Gastroesophageal sphincter (tissue), 4 donors: ENCODE results near the gene A3GALT2. TPM values are rescaled to one million over a fixed set of nuclear protein-coding genes. Genes with fewer than 3 reads are reported as not detected.
A peak's percentile ranks its signal among the peaks of the same experiment; 100 is the strongest.

Experiments
- ATAC-seq: fragments of 150-250 bp; one replicate; pipeline ENCODE4 v1.9.1; 2016; ENCODE audit warnings: mild to moderate bottlenecking, moderate library complexity
- H3K27ac ChIP-seq, 4 donors: fragments of 200-600 bp; sonication (generic) in 3 of 4; 1 replicate in 3 of 4; 2 replicates in 1 of 4; pipeline ENCODE4 v1.5.1; 2016 to 2019
- H3K27me3 ChIP-seq: fragments of 200-600 bp; sonication (generic); one replicate; pipeline ENCODE4 v1.5.1; 2019
- H3K36me3 ChIP-seq, 2 donors: fragments of 200-600 bp; sonication (generic); one replicate each; pipeline ENCODE4 v1.5.1; 2019; ENCODE audit warnings: control low read depth in 1 of 2
- H3K4me1 ChIP-seq, 3 donors: fragments of 200-600 bp; sonication (generic); 1 replicate in 2 of 3; 2 replicates in 1 of 3; pipeline ENCODE4 v1.5.1; 2016 to 2019; ENCODE audit warnings: control low read depth in 2 of 3
- H3K4me3 ChIP-seq, 2 donors: fragments of 200-600 bp; sonication (generic); one replicate each; pipeline ENCODE4 v1.5.1; 2019; ENCODE audit warnings: mild to moderate bottlenecking in 1 of 2, moderate library complexity in 1 of 2
- H3K9me3 ChIP-seq, 3 donors: fragments of 200-600 bp; sonication (generic); one replicate each; pipeline ENCODE4 v1.5.1; 2017 to 2019; ENCODE audit warnings: control low read depth in 2 of 3
- EP300 ChIP-seq: sonication (generic); formaldehyde crosslinking; IDR thresholded peaks from one replicate; pipeline ENCODE4 v1.6.1; 2017; ENCODE audit warnings: antibody characterized with exemption, mild to moderate bottlenecking
- POLR2A ChIP-seq, 2 donors: fragments of 450-650 bp; IDR thresholded peaks; one replicate each; pipeline ENCODE4 v1.6.1; 2017; ENCODE audit warnings: antibody characterized with exemption in 2 of 2, mild to moderate bottlenecking in 2 of 2, moderate library complexity in 1 of 2
- POLR2AphosphoS5 ChIP-seq: sonication (generic); formaldehyde crosslinking; IDR thresholded peaks from one replicate; pipeline ENCODE4 v1.6.1; 2017; ENCODE audit warnings: antibody characterized with exemption
- WGBS, 2 donors: methylation state at CpG; one replicate each; pipeline ENCODE4 v1.1.5; 2018; ENCODE audit warnings: low coverage in 1 of 2; 5-methylcytosine and 5-hydroxymethylcytosine counted together
- total RNA-seq, 4 donors: library from RNA; depleted of rRNA; stranded (reverse); fragments of >200 nt; gene quantifications; one replicate each; pipeline ENCODE4 v1.1.0, GENCODE V29; 2016
- TF ChIP-seq, protein P1 (sequence below), 4 experiments: fragments of 200-600 bp in 2 of 4; fragments of 450-650 bp in 2 of 4; sonication (generic) in 1 of 4; IDR thresholded peaks; one replicate each; pipeline ENCODE4 v1.5.1; 2017 to 2019; ENCODE audit warnings: antibody characterized with exemption in 4 of 4, mild to moderate bottlenecking in 2 of 4, moderate library complexity in 2 of 4

The A3GALT2 gene
- total RNA-seq: under 1 TPM in 1 of 4 donors, not detected in 3; 0.67 TPM

DNA sequence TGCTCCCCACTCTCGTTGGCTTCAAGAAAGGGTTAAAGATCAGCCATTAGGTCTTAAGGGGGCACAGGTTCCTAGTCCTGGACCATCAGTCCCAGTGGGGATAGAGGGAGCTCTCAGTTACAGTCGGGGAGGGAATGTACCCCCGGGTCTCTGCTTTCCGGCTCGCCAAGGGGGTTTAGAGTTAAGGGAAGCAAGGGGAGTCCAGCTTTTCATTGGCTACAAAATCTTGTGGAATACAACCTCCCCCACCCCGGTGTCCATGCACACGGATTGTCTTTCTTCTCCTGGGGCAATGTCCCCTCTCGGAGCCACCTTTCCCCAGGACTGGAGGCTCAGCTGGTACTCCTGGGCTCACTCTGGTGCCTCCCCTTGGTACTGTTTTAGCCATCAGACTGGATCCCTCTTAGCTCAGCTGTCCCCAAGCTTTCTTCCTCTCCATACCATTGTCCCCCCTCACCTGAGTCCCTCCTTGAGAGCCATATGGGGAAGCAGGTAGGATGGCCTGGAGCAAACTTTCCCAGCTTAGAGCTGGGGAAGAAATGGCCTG, at the start of gene A3GALT2:
Gene A3GALT2, minus strand, starts transcription at position 480 of the 547 bp plus-strand sequence. Its CDS starts 0 bp downstream, at position 480.
- no peak within 1 kb of the TSS for H3K27ac ChIP-seq
- 54 to 69% methylated on average over 6 of the region's 8 CpGs for WGBS, 2 donors
- H3K27me3 ChIP-seq: no peaks in the 10 kb centered on the region
- no peaks in the 10 kb centered on the region for H3K9me3 ChIP-seq
- peaks cover 0 to 40% of the 10 kb centered on the region in 2 donors for H3K36me3 ChIP-seq
- TF ChIP-seq POLR2A (IDR thresholded peaks at IDR 0.05): no peak
- no peak for TF ChIP-seq POLR2AphosphoS5
- no peak for TF ChIP-seq EP300
- TF ChIP-seq, protein P1, sequence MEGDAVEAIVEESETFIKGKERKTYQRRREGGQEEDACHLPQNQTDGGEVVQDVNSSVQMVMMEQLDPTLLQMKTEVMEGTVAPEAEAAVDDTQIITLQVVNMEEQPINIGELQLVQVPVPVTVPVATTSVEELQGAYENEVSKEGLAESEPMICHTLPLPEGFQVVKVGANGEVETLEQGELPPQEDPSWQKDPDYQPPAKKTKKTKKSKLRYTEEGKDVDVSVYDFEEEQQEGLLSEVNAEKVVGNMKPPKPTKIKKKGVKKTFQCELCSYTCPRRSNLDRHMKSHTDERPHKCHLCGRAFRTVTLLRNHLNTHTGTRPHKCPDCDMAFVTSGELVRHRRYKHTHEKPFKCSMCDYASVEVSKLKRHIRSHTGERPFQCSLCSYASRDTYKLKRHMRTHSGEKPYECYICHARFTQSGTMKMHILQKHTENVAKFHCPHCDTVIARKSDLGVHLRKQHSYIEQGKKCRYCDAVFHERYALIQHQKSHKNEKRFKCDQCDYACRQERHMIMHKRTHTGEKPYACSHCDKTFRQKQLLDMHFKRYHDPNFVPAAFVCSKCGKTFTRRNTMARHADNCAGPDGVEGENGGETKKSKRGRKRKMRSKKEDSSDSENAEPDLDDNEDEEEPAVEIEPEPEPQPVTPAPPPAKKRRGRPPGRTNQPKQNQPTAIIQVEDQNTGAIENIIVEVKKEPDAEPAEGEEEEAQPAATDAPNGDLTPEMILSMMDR (IDR thresholded peaks at IDR 0.05): no peak
- no peak within 1 kb of the TSS for H3K4me3 ChIP-seq
- ATAC-seq: no peak
- peaks cover 0 to 21% (median 0%) of the 10 kb centered on the region in 3 donors for H3K4me1 ChIP-seq

DNA sequence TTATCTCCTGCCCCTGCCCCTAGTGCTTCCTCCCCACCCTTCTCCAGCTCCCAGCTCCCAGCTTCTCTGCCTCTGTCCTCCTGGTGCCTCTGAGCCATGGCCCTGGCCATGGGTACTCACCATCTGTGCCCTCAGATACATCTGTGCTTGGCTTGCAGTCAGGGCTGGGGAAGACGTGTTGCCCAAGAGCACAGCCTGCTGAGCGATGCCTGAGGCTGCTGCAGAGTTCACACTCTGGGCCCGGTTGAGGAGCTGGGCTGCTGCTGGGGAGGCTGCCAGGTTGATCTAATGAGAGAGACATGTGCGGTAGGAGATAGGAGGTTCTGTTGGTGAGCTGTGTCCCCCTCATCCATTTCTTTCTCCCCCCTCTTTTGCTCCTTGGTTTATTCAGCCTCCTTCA, 49.4 kb upstream of the A3GALT2 start:
- H3K27ac ChIP-seq: no peak overlapping the region
- H3K4me3 ChIP-seq: no peak overlapping the region
- H3K4me1 ChIP-seq: peaks cover 0 to 50% (median 21%) of the 10 kb centered on the region in 3 donors
- H3K36me3 ChIP-seq: peaks cover 0 to 53% of the 10 kb centered on the region in 2 donors
- no peak for ATAC-seq
- no CpG with 5 or more reads among the region's 4 CpGs for whole genome bisulfite sequencing, 2 donors
- TF ChIP-seq, protein P1 (IDR thresholded peaks at IDR 0.05): no peak
- TF ChIP-seq POLR2A (IDR thresholded peaks at IDR 0.05) (no peak), EP300 (no peak), POLR2AphosphoS5 (no peak)
- no peaks in the 10 kb centered on the region for H3K9me3 ChIP-seq
- H3K27me3 ChIP-seq: no peaks in the 10 kb centered on the region

DNA sequence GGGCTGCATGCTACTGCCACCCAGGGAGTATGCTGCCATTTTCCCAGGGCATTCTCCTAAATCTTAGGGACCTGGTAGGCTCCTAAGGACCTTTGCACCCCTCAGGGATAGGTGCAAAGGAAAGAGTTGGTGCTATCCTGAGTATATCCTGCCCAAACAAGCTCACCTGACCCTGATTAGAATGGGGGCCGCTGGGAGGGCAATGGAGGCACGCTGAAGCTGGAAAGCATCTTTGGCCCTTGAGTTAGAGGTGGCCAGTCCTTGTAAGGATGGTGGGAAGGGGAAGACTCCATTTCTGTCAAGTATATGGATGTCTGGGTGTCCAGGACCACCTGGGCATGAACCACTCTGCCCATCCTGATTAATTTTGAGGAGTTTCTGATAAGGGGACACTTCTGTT, 48.9 kb upstream of the A3GALT2 start:
- TF ChIP-seq EP300 (no peak), POLR2A (IDR thresholded peaks at IDR 0.05) (no peak), POLR2AphosphoS5 (no peak)
- TF ChIP-seq, protein P1 (IDR thresholded peaks at IDR 0.05): no peak
- H3K27ac ChIP-seq: no peak overlapping the region
- peaks cover 0 to 53% of the 10 kb centered on the region in 2 donors for H3K36me3 ChIP-seq
- H3K9me3 ChIP-seq: no peaks in the 10 kb centered on the region
- 80% methylated on average over 1 of the region's 2 CpGs; no CpG with 5 or more reads in 1 of the 2 donors for WGBS, 2 donors
- no peak for ATAC-seq
- H3K4me3 ChIP-seq: no peak overlapping the region
- no peaks in the 10 kb centered on the region for H3K27me3 ChIP-seq
- H3K4me1 ChIP-seq: peaks cover 0 to 50% (median 26%) of the 10 kb centered on the region in 3 donors

DNA sequence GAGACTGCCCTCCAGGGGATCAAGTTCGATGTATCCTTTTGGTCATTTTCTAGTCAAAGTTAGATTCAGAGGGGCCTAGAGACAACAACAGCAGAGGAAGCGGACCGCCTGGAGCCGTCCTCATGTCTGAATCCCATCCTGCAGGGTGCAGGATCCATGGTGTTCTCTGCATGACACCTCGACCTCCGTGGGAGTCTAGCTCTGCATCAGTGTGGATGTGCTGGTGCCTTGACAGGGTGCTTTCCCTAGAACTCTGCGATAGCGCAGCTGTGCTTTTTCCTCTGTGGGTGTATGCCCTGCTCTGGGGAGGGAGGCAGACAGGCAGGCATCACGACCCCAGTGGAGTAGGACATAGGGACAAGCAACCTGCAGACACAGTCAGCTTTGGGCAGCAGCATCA, 48.2 kb upstream of the A3GALT2 start:
- H3K4me1 ChIP-seq: peaks cover 0 to 50% (median 28%) of the 10 kb centered on the region in 3 donors
- TF ChIP-seq POLR2A (IDR thresholded peaks at IDR 0.05): no peak
- TF ChIP-seq POLR2AphosphoS5: no peak
- TF ChIP-seq EP300: no peak
- TF ChIP-seq, protein P1 (IDR thresholded peaks at IDR 0.05): no peak
- peaks cover 0 to 53% of the 10 kb centered on the region in 2 donors for H3K36me3 ChIP-seq
- H3K27ac ChIP-seq: no peak overlapping the region
- 84 to 100% methylated on average over 3 to 5 of the region's 9 CpGs for WGBS, 2 donors
- no peak for ATAC-seq
- no peaks in the 10 kb centered on the region for H3K9me3 ChIP-seq
- H3K4me3 ChIP-seq: no peak overlapping the region
- H3K27me3 ChIP-seq: no peaks in the 10 kb centered on the region

DNA sequence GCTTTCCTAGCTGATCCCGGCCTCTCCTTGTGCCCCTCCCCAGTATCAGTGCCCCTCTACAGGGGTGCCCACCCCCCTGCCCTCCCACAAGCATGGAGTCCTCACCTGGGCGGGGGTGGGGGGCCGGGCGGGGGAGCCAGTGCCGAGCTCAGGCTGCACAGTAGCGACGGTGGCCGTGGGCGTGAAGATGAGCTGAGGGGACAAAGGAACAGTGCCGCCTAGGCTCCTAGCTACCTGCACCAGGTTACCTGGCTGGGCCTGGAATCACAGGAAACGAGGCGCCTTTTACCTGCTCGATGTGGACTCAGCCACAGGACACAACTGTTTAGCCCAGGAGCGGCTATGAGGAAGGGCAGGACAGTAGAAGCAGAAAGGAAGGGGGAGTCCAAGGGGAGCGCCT, 47.5 kb upstream of the A3GALT2 start:
- 91% methylated on average over 4 of the region's 15 CpGs; no CpG with 5 or more reads in 1 of the 2 donors for WGBS, 2 donors
- Histone ChIP-seq H3K9me3 (no peaks in the 10 kb centered on the region), H3K36me3 (peaks cover 0 to 48% of the 10 kb centered on the region in 2 donors), H3K27me3 (no peaks in the 10 kb centered on the region), H3K27ac (peak overlapping the region in 1 of 4 donors; percentile 75), H3K4me3 (no peak overlapping the region), H3K4me1 (peaks cover 0 to 50% (median 35%) of the 10 kb centered on the region in 3 donors)
- TF ChIP-seq POLR2A (IDR thresholded peaks at IDR 0.05) (no peak), POLR2AphosphoS5 (no peak), EP300 (no peak)
- TF ChIP-seq, protein P1 (IDR thresholded peaks at IDR 0.05): no peak
- ATAC-seq: no peak
